HG03378 (cell line): ENCODE data around the gene LTBR.
"Not testable (repeated sequence)": the region's sequence is repeated elsewhere in the genome, so short reads cannot be mapped to it uniquely, and the experiment has no call there.

Experiments
- ATAC-seq: cut with Tn5 transposase; IDR thresholded peaks from one replicate; pipeline ENCODE4 v1.9.1; 2021; ENCODE audit warnings: mild to moderate bottlenecking, moderate library complexity; ENCODE audit not compliant: unreplicated experiment

Gene LTBR

DNA sequence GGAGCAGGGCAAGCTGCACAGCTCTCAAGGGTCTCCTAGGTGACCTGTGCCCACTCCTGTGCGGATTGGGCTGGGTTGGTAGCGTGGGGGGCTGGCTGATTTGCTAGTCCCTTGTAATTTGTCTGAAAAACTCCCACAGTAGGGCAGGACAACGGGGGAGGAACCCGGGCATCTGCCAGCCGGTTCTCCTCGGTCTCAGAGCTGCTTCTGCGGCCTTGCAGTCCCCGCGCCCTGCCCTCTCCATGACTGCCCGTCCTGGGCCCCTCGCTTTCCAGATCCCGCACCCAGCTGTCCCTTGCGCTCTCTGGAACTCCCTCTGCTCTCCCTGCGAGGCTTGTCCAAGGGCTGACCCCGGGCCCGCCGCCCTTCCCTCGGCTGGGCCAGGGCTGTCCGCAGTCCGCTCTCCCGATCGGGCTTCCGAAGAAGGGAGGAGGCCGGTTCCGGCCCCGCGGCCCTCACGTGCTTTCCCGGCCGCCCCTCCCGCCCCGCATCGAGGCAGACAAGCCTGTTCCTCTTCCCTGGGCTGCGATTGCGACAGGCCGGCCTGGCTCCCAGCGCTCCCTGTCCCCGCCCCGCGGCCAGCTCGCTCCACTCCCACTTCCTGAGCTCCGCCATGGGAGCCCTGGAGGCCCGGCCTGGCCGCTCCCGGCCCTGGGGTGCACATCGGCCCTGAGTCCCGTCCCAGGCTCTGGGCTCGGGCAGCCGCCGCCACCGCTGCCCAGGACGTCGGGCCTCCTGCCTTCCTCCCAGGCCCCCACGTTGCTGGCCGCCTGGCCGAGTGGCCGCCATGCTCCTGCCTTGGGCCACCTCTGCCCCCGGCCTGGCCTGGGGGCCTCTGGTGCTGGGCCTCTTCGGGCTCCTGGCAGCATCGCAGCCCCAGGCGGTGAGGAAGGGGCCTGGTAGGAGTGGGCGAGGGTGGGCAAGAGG is at the start of gene LTBR:
TSS of gene LTBR (plus strand) at position 591 of the 927 bp plus-strand sequence. CDS start at position 788, 197 bp downstream.
- no peak for ATAC-seq

DNA sequence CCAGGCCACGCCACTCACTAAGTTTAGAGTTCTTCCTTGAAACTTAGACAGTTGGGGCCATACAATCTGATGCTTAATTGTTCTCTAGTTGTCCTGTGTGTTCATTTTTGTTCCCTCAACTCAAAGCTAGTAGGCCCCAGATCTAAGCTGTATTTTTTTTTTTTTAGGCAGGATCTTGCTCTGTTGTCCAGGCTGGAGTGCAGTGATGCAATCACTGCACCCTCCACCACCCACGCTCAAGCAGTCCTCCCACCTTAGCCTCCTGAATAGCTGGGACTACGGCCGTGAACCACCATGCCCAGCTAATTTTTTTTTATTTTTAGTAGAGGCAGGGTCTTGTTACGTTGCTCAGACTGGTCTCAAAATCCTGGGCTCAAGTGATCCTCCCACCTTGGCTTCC is 49.6 kb upstream of the LTBR start:
- ATAC-seq = no peak

DNA sequence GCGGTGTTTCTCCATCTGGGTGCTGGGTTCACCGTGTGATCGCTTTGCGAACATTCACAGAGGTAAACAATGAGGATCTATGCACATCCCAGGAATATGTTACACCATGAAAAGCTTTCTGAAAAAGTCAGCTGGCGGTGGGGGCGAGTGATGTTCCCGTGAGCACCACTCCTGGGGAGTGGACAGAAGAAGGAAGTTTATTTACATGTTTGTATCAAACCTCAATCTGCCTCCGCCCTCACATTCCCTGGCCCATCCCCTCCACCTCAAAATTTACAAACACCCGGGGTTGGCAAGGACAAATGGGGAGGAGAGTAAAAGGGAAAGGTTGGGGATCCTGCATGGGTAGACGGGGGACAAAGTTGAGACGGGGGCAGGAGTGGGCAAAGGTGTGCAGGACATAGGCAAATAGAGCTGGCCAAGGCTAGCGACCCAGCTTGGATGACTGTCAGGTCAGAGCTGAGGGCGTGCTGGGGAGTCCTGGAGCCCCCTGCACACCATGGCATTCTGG is 49.0 kb upstream of the LTBR start:
- no peak for ATAC-seq

DNA sequence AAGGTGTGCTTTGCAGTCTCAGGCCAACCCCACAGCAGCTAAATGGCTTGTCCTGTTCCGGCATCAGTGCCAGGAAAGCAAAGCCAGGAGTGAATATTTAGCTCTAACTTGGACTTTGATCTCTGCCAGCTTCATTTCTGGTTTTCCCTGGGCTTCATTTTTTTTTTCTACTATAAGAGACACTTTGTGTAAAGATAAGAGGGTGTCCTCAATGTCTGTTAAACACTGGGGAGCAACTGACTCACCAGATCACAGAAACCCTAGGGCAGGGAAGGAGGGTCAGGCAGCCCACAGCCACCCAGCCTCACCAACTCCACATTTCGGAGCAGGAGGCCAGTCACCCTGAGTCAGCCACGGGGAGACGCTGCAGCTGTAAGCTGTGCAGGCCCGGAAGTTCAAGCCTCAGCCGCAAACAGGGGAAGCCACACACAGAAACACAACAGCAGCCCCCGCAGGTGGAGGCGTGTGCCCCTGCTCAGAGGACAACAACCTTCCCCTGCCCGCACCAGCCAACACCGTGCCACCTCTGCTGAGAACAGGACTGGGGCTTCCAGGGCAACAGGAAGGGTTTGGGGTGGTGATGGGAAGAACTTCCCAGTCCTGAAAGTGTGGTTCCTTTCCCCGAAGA is 48.4 kb upstream of the LTBR start:
- peak; percentile 46 for ATAC-seq

DNA sequence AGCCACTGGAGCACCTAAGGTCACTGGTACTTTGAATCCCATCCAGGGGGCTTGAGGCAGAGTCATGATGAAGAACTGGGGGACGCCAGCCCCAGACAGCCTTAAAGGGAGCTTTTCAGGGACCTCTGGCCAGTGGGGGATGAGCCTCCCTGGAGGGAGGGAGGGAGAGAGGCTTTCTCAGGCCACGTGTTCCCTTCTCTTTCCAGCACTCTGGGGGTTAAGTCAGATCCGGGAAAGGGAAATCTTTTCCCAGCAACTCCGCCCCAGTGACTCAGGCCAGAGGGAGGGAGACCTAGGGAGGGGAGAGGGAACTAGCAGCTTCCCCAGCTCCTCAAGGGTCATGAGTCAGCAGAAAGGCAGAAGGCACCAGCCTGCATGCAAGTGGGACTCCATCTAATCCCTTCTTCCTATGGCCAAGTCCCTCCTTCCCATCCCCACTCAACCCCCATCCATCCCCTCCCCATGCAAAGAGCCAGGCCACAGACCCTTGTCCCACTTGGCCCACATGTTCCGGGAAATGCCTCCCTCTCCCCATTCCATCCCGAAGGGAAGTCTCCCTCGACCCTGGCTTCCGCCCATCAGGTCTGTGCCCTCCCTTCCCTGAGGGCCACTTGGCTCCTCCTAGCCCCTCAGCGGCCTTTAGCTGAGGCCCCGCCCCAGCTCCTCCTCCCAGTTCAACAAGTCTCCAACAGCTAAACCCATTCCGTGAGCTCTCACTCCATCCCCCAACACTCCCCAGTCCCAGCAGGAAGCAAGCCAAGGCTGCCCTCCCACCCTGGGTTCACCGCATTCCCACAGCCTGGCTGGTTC is 47.7 kb upstream of the LTBR start:
- no peak for ATAC-seq

DNA sequence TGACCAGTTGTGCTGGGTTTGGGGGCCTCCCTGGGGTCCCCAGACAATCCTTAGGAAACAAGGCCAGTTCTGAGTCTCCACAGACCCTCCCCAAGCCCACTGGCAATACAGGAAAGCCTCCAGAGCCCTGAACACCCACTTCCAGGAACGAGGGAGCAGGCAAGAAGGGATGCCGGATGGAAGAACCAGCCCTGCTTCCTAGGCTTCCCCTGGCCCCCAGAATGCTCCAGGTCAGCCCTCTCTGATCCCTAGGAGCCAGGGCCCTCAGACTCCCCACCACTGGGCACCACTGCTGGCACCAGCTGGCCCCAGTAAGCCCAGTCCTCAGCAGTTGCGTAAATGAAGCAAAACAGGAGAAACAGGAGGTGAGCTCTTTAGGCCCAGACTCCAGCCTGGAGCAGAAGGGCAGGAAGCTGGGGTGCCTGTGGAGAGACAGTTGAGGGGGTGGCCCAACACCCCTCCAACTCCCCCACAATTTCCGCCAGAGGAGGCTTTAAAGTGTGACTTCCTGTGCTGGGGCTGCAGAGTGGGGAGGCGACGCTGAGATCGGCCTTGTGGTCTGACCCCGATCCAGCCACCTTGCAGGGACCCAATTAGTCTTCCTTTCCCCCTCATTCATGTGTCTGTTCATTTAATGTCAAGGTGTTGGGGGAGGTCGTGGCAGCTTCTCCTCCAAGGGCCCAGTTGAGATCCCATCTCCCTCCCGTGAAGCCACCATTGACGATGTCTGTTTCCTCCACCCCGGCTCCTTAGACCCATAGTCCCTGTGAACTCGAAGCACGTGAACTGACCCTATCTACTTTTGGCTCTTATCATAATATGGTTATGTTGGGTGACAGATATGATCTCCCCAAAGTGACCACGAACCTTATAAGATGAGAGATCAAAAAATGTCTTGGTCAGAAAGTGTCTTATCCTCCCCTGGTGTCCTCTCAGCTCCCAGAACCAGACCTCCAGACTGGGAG is 46.8 kb upstream of the LTBR start:
- no peak for ATAC-seq

DNA sequence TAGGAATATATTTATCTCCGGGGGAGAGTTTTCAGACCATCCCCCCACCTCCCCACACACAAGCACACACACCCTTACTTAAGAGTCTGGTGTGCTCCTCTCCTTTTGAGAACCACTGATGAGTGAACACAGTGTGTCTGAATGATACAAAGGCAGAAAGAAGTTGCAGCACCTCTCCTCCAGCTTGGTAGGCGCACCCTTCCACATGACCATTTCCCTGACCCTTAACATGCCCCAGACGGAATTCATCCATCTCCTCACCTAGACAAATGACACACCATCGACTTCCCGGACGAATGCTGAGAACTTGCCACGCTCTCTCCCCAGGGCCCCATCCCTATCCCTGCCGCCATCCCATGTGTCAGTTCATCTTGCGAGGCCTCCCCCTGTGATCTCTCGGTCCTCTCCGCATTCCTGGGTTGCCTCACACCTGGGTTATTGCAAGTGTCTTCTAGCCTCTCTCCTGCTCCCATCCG is 46.0 kb upstream of the LTBR start:
- ATAC-seq = no peak

DNA sequence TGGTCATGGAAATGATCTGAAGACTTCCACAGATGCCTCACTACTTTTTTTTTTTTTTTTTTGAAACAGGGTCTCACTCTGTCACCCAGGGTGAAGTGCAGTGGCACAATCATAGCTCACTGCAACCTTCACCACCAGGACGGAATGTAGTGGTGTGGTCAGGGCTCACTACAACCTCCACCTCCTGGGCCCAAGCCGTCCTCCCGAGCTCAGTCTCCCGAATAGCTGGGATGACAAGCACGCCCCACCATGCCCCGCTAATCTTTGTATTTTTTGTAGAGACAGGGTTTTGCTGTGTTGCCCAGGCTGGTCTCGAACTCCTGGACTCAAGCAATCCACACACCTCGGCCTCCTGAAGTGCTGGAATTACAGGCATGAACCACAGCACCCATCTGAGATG is 45.4 kb upstream of the LTBR start:
- ATAC-seq = not testable (repeated sequence)

DNA sequence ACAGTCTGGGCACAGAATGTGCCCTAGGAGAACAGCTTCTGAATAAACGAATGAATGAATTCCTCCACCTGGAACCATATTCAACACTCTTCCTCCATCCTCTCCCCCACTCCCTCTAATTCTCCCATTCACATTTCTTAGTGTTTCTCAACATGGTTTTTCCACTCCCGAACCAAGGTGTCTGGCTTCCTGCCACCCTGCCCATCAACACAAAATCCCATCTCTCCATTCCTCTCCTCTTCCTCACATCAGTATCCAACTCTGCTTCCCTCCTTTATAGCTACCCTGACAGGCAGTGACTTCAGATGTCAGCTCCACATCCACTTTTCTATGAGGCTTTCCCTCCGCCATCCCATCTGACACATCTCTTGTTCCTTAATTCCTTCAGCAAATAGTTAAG is 45.0 kb upstream of the LTBR start:
- ATAC-seq = no peak

DNA sequence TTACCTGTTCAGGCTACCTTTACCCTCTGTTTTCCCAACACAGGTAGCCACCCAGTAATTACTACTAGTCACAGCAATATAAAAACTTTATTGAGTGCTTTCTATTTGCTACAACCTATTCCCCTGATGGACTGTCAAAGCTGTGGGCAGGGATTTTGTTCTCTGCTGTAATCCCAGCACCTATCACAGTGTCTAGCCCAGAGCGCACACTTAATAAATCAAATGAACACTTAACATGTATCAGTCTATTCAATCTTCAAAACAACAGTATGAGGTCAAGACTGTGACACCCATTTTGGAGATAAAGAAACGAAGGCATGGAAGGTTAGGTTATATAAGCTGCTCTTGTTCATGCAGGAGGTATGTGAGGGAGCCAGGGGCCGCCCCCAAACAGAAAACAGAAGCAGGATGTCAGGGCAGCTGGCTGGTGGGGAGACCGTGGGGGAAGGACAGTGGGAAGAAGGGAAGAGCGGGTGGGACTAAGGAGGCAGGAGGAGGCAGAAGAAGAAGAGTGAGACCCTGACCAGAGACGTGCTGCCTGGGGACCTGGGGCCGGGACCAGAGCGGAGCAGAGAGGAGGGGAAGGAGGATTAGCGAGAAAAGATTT is 43.8 kb upstream of the LTBR start:
- no peak for ATAC-seq

DNA sequence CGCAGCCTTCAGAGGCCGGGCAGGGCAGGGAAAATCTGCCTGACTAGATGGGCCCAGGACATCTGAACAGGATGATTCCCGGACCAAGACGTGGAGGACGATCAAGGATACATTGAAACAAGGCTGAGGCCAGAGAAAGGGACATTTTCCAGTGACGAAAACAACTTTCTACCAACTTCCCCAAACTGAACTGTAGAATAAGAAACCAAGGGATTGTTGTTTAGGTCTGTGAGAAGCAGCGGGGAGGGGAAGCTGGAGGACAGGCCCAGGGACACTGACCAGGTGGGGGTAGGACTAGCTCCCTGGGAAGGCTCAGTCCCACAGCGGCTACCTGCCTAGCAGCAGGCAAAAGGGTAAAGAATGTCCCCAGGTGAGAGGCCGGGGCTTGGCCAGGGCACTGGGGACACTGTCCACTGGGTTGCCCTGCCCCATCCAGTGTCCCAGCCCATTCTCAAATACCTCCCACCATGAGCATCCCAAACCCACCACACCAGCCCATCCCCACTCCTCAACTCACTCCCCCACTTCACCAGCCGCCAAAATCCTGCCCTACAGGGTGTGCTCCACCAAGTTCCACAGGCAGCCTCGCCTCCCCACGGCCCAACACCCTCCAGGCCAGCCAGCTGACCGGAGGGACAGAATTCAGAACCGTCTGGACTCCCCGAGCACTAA is 43.1 kb upstream of the LTBR start:
- ATAC-seq = no peak

DNA sequence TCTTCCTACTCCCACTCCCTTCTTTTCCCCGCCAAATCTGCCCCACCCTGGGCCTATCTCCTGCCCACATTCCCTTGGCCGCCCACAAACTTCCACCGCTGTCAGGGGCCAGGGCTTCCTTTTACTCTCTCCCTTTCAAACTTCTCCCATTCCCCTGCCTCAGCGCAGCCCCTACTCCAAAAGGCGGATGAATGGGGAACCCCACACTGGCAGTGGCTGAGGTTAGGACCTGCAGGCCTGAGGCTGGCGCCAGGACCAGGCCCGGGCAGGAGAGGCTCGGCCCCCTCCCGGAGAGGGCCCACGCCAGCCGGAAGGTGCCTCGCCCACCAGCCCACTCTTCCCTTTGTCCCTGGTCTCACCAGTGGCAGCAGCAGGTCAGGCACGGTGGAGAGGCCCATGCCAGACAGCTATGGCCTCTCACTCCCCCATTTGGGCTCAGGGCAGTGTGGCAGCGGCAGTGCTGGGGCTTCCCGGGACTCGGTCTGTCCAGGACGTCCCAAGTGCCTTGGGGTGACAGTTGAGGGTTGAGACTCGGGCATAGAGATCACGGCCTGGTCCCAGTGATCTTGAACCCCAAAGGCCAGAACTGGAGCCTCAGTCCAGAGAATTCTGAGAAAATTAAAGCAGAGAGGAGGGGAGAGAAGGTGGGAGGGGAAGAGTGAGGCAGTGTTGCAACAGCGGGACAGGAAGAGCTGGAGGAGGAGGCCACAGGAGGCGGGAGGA is 42.4 kb upstream of the LTBR start, which contains the start of gene TNFRSF1A:
TSS of gene TNFRSF1A (minus strand) at position 660 of the 723 bp plus-strand sequence. CDS start at position 398, 262 bp downstream.
- no peak for ATAC-seq

DNA sequence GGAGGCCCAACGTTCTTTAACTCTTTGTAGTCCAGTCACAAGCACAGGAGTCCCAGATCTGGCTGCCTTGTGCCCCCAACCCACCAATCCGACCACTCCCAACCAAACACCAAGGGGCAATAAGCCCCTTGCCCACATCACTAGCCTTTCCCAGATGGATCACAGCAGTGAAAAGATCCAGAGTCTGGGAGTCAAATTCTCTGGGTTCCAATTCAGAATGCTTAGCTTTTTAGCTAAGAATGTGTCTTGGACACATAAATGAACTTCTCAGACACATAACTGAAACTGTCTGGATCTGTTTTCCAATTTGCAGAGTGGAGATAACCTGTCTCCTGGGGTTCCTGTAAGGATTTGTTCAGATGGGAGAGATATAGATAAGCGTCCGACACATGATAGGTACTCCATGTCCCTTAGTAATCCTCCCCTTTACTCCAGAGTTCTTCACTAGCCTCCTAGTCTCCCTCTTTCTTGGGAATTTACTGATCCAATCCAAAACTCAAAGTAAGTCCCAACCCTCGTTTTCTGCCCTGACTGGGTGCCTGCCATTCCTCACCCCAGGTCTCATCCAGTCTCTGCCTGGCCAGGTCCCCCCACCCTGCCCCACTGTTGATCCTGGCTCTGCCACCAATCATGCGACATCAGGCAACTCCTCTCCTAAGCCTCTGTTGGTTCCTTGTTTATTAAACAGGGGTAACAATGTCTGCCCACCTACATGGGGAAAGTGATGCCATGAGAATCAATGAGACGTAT is 41.6 kb upstream of the LTBR start:
- ATAC-seq = no peak

DNA sequence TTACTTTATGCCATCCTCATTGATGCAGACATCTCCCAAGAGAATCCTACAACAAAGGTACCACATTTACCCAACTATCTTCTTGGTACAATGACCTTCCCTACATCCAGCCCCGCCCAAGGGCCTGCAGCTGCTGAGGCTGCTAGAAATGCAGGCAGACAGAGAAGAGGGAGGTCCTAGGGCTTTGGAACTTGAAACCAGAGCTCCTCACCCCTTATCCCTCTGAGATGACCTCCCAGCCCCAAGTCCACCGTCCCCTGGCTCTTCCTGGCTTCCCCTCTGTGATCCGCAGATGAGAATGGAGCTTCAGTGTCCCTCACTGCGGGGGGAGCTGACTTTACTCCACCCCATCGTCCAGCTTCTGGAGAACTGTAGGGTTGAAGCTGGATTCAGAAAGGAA is 40.4 kb upstream of the LTBR start:
- no peak for ATAC-seq

DNA sequence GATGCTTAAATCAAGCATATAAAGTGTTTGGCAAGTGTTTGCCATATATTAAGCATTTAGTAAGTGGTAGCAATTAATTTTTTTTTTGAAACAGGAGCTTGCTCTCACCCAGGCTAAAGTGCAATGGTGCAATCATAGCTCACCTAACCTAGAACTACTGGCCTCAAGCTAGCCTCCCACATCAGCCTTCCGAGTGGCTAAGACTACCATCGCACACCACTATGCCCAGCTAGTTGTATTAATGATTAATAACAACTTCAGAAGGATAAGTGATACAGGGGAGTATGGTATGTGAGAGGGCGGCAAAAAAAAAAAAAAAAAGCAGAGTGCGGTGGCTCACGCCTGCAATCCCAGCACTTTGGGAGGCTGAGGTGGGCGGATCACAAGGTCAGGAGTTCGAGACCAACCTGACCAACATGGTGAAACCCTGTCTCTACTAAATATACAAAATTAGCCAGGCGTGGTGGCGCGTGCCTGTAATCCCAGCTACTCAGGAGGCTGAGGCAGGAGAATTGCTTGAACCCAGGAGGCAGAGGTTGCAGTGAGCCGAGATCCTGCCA is 39.8 kb upstream of the LTBR start:
- ATAC-seq = not testable (repeated sequence)

DNA sequence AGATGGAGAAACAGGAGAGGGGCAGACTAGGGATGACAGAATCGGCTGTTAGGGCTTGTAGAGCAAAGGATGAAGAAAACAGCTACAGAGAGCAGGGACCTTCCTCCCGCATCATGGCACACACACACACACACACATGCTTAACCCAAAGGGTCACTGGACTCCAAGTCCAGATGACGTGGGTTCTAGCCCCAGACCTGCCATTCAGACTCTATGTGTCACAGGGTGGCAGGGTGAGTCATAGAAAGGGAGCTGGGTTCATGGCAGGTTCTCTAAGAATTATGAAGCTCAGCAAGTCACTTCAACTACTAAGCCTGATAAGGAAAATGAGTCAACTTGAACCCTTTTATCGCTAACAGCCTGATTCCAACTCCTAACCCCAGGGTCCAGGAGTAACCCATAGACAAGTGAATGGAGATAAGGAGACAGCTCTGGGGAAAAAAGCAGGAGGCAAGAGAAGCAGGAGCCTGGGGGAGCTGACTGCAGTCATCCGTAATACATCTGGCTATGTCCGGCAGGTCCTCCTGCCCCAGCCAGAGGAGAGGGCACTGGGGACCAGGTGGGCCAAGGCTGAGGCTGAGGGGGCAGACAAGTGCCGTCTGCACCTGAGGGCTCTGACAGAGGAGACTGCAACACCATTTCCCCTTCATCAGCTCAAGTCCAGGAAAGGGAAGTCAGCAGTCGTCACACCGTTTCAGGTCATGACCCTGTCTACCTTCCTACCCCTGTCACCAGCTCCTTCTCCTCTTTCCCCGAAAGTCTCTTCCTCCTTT is 38.5 kb upstream of the LTBR start:
- no peak for ATAC-seq
